Middle frontal gyrus (tissue), 1 donor: Measurements from ENCODE around the gene SPAM1.
"Not testable (repeated sequence)": the region's sequence is repeated elsewhere in the genome, so short reads cannot be mapped to it uniquely, and the experiment has no call there.

Source experiments
- DNase-seq: peaks from one replicate; pipeline ENCODE4 v3.0.0-alpha.2; 2015; ENCODE audit warnings: low spot score; ENCODE audit errors: extremely low spot score

Gene SPAM1

GRCh38 chr7:123924941-123925340 lies at the start of gene SPAM1:
Gene SPAM1 (plus strand): TSS chr7:123925241. CDS start chr7:123953571, 28,330 bp downstream.
- no peak for DNase-seq

GRCh38 chr7:123876557-123877256 lies 48.3 kb upstream of the SPAM1 start:
- no peak for DNase-seq

- DNase-seq = no peak
Measured at GRCh38 chr7:123879628-123880027, 45.4 kb upstream of the SPAM1 start.

- DNase-seq = no peak
Measured at GRCh38 chr7:123881300-123881699, 43.7 kb upstream of the SPAM1 start.

GRCh38 chr7:123883154-123883553 lies 41.9 kb upstream of the SPAM1 start:
- no peak for DNase-seq

GRCh38 chr7:123888192-123888591 lies 36.8 kb upstream of the SPAM1 start:
- DNase-seq = no peak

- not testable (repeated sequence) for DNase-seq
Measured at GRCh38 chr7:123894753-123895152, 30.3 kb upstream of the SPAM1 start.

- no peak for DNase-seq
Measured at GRCh38 chr7:123901101-123901500, 23.9 kb upstream of the SPAM1 start.

GRCh38 chr7:123905714-123906113 lies 19.3 kb upstream of the SPAM1 start:
- no peak for DNase-seq

GRCh38 chr7:123916240-123916724 lies 8.8 kb upstream of the SPAM1 start:
- DNase-seq = no peak

GRCh38 chr7:123917878-123918277 lies 7.2 kb upstream of the SPAM1 start:
- DNase-seq = no peak

- no peak for DNase-seq
Measured at GRCh38 chr7:123918309-123918708, 6.7 kb upstream of the SPAM1 start.

- DNase-seq = no peak
Measured at GRCh38 chr7:123923599-123923998, 1.4 kb upstream of the SPAM1 start.

GRCh38 chr7:123929107-123929506 lies 4.1 kb downstream of the SPAM1 start:
- DNase-seq = no peak

GRCh38 chr7:123929655-123930054 lies 4.6 kb downstream of the SPAM1 start:
- DNase-seq = no peak

GRCh38 chr7:123935436-123936381 lies 10.7 kb downstream of the SPAM1 start:
- DNase-seq = no peak

GRCh38 chr7:123936388-123936787 lies 11.3 kb downstream of the SPAM1 start:
- no peak for DNase-seq

GRCh38 chr7:123939784-123940183 lies 14.7 kb downstream of the SPAM1 start:
- DNase-seq = no peak

GRCh38 chr7:123941391-123942180 lies 16.5 kb downstream of the SPAM1 start:
- DNase-seq = no peak

- DNase-seq = no peak
Measured at GRCh38 chr7:123944395-123944794, 19.4 kb downstream of the SPAM1 start.

- no peak for DNase-seq
Measured at GRCh38 chr7:123945938-123946337, 20.9 kb downstream of the SPAM1 start.
